ENCODE measurements around the gene MAP1A. TPM values are rescaled to one million over a fixed set of nuclear protein-coding genes. Genes with fewer than 3 reads are reported as not detected.

The MAP1A gene
- total RNA-seq, 1 experiment from 2014 or later = 1.9 TPM

DNA sequence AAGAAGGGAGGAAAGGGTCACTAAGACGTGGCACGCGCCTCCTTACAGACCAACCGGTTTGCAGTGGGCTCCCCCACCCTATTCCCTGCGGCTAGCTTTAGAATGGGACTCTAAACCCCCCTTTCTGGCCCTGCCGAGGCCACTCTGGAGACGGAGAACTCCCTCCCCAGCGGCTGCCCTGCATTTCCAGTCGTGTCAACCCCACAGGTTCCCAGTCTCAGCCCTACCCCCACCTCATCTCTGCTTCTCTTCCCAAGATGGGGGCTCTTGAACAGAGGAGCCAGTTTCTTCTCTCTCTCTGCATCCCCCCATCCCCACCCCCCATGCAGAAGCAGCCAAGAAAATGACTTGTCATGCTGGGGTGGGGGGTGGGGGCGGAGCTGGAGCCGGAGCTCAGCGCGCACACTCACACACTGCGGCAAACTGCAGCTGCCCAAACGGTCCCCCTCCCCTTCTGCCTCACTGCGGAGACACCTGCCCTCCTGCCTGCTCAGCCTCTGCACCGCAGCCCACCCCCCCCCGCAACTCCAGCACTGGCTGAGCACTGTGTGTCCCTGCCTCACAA lies 871 bp downstream of the MAP1A start:
- DNase-seq (ENCODE audit: low read depth, low spot score) (no peak), ATAC-seq (no peak)
- intact Hi-C loops (cut with micrococcal nuclease) = no loop called here
- no peaks in the 10 kb centered on the region for H4K20me1 ChIP-seq (ENCODE audit: insufficient read depth)
- H3K9me2 ChIP-seq (ENCODE audit: insufficient read depth) = no peaks in the 10 kb centered on the region
- ChIA-PET CTCF (no interaction called here), POLR2A (no interaction called here), RAD21 (ENCODE audit: low non-redundant PET in 1 of 2, low total read pairs in 2 of 2, uncharacterized antibody in 2 of 2, unreplicated experiment in 2 of 2) (no interaction called here)
- no peaks in the 10 kb centered on the region for H3K79me2 ChIP-seq (ENCODE audit: insufficient read depth, low read length)
- no peak overlapping the region for H3K27ac ChIP-seq (ENCODE audit: low read depth, low read length)
- no peaks in the 10 kb centered on the region for H3K27me3 ChIP-seq (ENCODE audit: insufficient read depth, low read length)
- no peak overlapping the region for H3K9ac ChIP-seq (ENCODE audit: low read length)
- no peak overlapping the region for H2AFZ ChIP-seq (ENCODE audit: low read depth, low read length, poor library complexity, severe bottlenecking)
- peaks cover 0 to 5% of the 10 kb centered on the region in 2 experiments; a peak in 2 of 4 replicates for H3K4me1 ChIP-seq (ENCODE audit: control insufficient read depth in 1 of 2, insufficient read depth in 2 of 2, low read length in 2 of 2)
- no peak overlapping the region for H3K4me2 ChIP-seq (ENCODE audit: low read length)
- no peaks in the 10 kb centered on the region for H3K36me3 ChIP-seq (ENCODE audit: control insufficient read depth in 1 of 2, insufficient read depth in 2 of 2, low read length in 2 of 2)
- H3K4me3 ChIP-seq (replicated peaks in 1 of 2; ENCODE audit: low read depth in 1 of 2, low read length in 2 of 2) = no peak overlapping the region
- no TSS peak for BruUV-seq (replicated peaks)
- TF ChIP-seq EZH2phosphoT487 (IDR thresholded peaks at IDR 0.05; ENCODE audit: borderline replicate concordance) = no peak
- H3K9me3 ChIP-seq (ENCODE audit: control insufficient read depth in 1 of 2, insufficient read depth in 1 of 2, low read depth in 1 of 2, low read length in 2 of 2) = no peaks in the 10 kb centered on the region

DNA sequence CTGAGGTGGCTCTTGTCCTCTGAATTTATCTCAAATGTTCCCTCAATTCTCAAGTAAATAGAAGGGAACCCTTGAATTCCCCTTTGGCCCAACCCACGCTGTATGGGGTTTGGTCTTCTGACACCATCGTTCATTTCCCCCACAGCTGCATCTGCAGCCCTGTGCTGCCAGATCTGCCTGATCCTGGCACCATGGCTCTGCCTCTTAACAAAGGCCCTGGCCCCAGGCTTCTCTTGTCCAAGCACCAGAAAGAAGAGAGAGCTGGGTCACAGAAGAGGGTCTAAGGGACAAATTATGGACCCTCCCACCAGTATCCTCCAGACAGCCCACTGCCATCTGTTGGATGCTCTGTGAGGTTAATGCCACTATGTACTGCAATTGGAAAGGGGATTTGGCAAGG lies 1.8 kb downstream of the MAP1A start:
- RAD21 ChIA-PET (ENCODE audit: low non-redundant PET in 1 of 2, low total read pairs in 2 of 2, uncharacterized antibody in 2 of 2, unreplicated experiment in 2 of 2) = no interaction called here
- no peaks in the 10 kb centered on the region for H4K20me1 ChIP-seq (ENCODE audit: insufficient read depth)
- no peaks in the 10 kb centered on the region for H3K27me3 ChIP-seq (ENCODE audit: insufficient read depth, low read length)
- intact Hi-C loops (cut with micrococcal nuclease) = no loop called here
- H3K27ac ChIP-seq (ENCODE audit: low read depth, low read length) = no peak overlapping the region
- H3K36me3 ChIP-seq (ENCODE audit: control insufficient read depth in 1 of 2, insufficient read depth in 2 of 2, low read length in 2 of 2) = no peaks in the 10 kb centered on the region
- H3K9ac ChIP-seq (ENCODE audit: low read length) = no peak overlapping the region
- DNase-seq (ENCODE audit: low read depth, low spot score) (no peak), ATAC-seq (no peak)
- no peak overlapping the region for H2AFZ ChIP-seq (ENCODE audit: low read depth, low read length, poor library complexity, severe bottlenecking)
- BruUV-seq (replicated peaks) = no TSS peak
- POLR2A ChIA-PET = no interaction called here
- no peaks in the 10 kb centered on the region for H3K9me3 ChIP-seq (ENCODE audit: control insufficient read depth in 1 of 2, insufficient read depth in 1 of 2, low read depth in 1 of 2, low read length in 2 of 2)
- peaks cover 0 to 5% of the 10 kb centered on the region in 2 experiments; a peak in 2 of 4 replicates for H3K4me1 ChIP-seq (ENCODE audit: control insufficient read depth in 1 of 2, insufficient read depth in 2 of 2, low read length in 2 of 2)
- no peaks in the 10 kb centered on the region for H3K9me2 ChIP-seq (ENCODE audit: insufficient read depth)
- H3K4me2 ChIP-seq (ENCODE audit: low read length) = no peak overlapping the region
- CTCF ChIA-PET = no interaction called here
- H3K4me3 ChIP-seq (replicated peaks in 1 of 2; ENCODE audit: low read depth in 1 of 2, low read length in 2 of 2) = no peak overlapping the region
- no peaks in the 10 kb centered on the region for H3K79me2 ChIP-seq (ENCODE audit: insufficient read depth, low read length)
- TF ChIP-seq EZH2 (IDR thresholded peaks at IDR 0.05) (no peak), SP1 (IDR thresholded peaks at IDR 0.05; ENCODE audit: low read depth) (no peak), EZH2phosphoT487 (IDR thresholded peaks at IDR 0.05; ENCODE audit: borderline replicate concordance) (no peak), RAD21 (IDR thresholded peaks at IDR 0.05; ENCODE audit: low read depth) (no peak), SRF (IDR thresholded peaks at IDR 0.05; ENCODE audit: low read depth) (no peak), ZFX (IDR thresholded peaks at IDR 0.05) (no peak)
- TF ChIP-seq, protein P1, sequence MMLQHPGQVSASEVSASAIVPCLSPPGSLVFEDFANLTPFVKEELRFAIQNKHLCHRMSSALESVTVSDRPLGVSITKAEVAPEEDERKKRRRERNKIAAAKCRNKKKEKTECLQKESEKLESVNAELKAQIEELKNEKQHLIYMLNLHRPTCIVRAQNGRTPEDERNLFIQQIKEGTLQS (IDR thresholded peaks at IDR 0.05) = no peak
